GM21390 (cell line): ENCODE results near the gene DOK3.

Experiments used
- ATAC-seq: cut with Tn5 transposase; IDR thresholded peaks from one replicate; pipeline ENCODE4 v1.9.1; 2021; ENCODE audit not compliant: unreplicated experiment

The DOK3 gene

DNA sequence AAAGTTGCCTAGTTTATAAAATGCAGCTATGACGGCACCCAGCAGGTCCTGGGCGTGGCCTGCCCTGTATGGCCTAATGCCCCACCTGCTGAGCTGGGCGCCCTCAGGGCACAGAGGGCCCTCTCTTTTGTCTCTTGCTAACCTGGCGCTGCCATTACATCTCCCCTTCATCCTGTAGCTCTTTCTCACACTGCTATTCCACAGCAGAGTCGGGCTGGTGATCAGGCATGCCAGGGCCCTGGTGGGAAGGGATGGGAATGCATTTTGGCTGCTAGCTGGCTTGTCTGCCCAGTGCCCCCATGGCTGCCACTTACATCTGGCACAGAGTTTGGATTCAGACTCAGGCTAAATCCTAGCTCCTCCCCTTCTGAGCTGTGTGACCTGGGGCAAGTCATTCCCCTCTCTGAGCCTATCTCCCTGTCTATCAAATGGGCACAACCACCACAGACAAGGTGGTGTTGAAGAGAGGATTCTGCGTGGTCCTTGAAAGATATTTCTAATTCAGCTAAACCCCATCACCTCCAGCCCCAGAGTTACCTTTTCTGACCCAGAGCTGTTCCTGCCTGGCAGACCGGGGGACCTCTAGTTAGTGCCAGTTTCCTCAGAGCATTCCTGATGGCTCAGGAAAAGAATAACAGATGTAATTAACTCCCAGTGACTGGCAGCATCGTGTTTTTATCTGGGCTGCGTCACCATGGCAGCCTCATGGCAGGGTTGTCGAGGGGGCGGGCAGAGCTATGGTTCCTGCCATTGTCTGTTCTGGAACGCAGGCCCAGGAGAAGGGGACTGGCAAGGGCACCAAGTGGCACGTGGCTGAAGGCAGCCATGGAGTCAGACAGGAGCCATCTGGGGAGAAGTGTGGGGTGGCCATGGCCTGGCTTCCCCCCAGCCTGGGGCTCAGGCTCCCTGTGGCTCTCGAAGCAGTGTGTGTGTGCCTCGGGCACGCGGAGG, 56.7 kb downstream of the DOK3 start:
- no peak for ATAC-seq
